K562 (cell line): ENCODE data around the gene CENPQ.

Source experiments
- CTCF ChIP-seq, 3 experiments: IDR thresholded peaks in 2 of 3; conservative IDR thresholded peaks in 1 of 3; 2 replicates each; pipeline ENCODE4 v1.5.1; 2011 to 2012; ENCODE audit warnings: low read length in 3 of 3, mild to moderate bottlenecking in 3 of 3, control low read depth in 2 of 3, improper control_type of control experiment in 1 of 3, inconsistent platforms in 1 of 3, low read depth in 1 of 3, mixed read lengths in 1 of 3, moderate library complexity in 1 of 3; ENCODE audit not compliant: insufficient read depth in 2 of 3
- EZH2 ChIP-seq: IDR thresholded peaks from 2 replicates; pipeline ENCODE4 v1.6.1; 2012; ENCODE audit warnings: low read depth, mild to moderate bottlenecking, inconsistent platforms, low read length, borderline replicate concordance
- HMGXB4 ChIP-seq: sonication (generic); formaldehyde crosslinking; IDR thresholded peaks from 2 replicates; pipeline ENCODE4 v1.8.1; 2023; ENCODE audit warnings: mild to moderate bottlenecking, missing genetic modification reagents
- MAX ChIP-seq: sonication (generic); formaldehyde crosslinking; IDR thresholded peaks from 2 replicates; pipeline ENCODE4 v1.9.0; 2022; ENCODE audit warnings: mild to moderate bottlenecking, missing genetic modification reagents
- MAZ ChIP-seq, 2 experiments: fragments of 450-650 bp in 1 of 2; sonication (generic) in 1 of 2; formaldehyde crosslinking; IDR thresholded peaks in 1 of 2; conservative IDR thresholded peaks in 1 of 2; 2 replicates each; pipeline versions ENCODE4 v1.4.0 to v1.5.0; 2020; ENCODE audit warnings: mild to moderate bottlenecking in 1 of 2, missing genetic modification reagents in 1 of 2
- NFRKB ChIP-seq: fragments of 450-650 bp; IDR thresholded peaks from 2 replicates; pipeline ENCODE4 v1.6.1; 2016; ENCODE audit warnings: low read depth
- RAD51 ChIP-seq: fragments of 450-650 bp; IDR thresholded peaks from 2 replicates; pipeline ENCODE4 v1.7.1; 2016; ENCODE audit warnings: low read depth, mild to moderate bottlenecking, borderline replicate concordance
- SNAPC5 ChIP-seq: fragments of 250-450 bp; sonication (Bioruptor Pico); IDR thresholded peaks from 2 replicates; pipeline ENCODE4 v1.8.0; 2021; ENCODE audit warnings: moderate library complexity, mild to moderate bottlenecking, inconsistent platforms
- SP1 ChIP-seq: sonication (generic); formaldehyde crosslinking; IDR thresholded peaks from 2 replicates; pipeline ENCODE4 v1.8.1; 2022; ENCODE audit warnings: mild to moderate bottlenecking, missing genetic modification reagents
- TBL1XR1 ChIP-seq, 2 experiments: IDR thresholded peaks; 2 replicates each; pipeline ENCODE4 v1.6.1; 2012; ENCODE audit warnings: improper control_type of control experiment in 2 of 2, low read length in 2 of 2, mild to moderate bottlenecking in 1 of 2
- XRCC5 ChIP-seq: fragments of 200-400 bp; formaldehyde crosslinking; IDR thresholded peaks from 2 replicates; pipeline ENCODE4 v1.6.1; 2017; ENCODE audit warnings: low read depth, mild to moderate bottlenecking, low read length
- ZBTB7A ChIP-seq: IDR thresholded peaks from 2 replicates; pipeline ENCODE4 v1.6.1; 2011; ENCODE audit warnings: low read depth, mild to moderate bottlenecking, low read length, moderate library complexity, borderline replicate concordance; ENCODE audit not compliant: control insufficient read depth
- ZNF3 ChIP-seq: fragments of 250-450 bp; sonication (Bioruptor Pico); IDR thresholded peaks from 2 replicates; pipeline ENCODE4 v1.5.0; 2021; ENCODE audit warnings: mild to moderate bottlenecking, moderate library complexity
- ZNF324 ChIP-seq: fragments of 250-450 bp; sonication (Bioruptor Pico); IDR thresholded peaks from 2 replicates; pipeline ENCODE4 v1.4.0; 2020; ENCODE audit warnings: mild to moderate bottlenecking

GRCh38 chr6:49519660-49520059, 56.5 kb downstream of the CENPQ start:
- TF ChIP-seq SP1 (CRISPR knock-in tag) (no peak), HMGXB4 (no peak), TBL1XR1 (IDR thresholded peaks at IDR 0.05; ENCODE audit: low read length in 2 of 2) (no peak), RAD51 (no peak), EZH2 (no peak), NFRKB (no peak), ZNF3 (CRISPR knock-in tag) (no peak), ZNF324 (CRISPR knock-in tag) (no peak), ZBTB7A (no peak), SNAPC5 (CRISPR knock-in tag) (no peak), MAZ (CRISPR knock-in tag; conservative IDR thresholded peaks at IDR 0.05 in 1 of 2, IDR thresholded peaks at IDR 0.05 in 1 of 2) (no peak), MAX (CRISPR knock-in tag) (no peak), CTCF (IDR thresholded peaks at IDR 0.05 in 2 of 3, conservative IDR thresholded peaks at IDR 0.05 in 1 of 3; ENCODE audit: insufficient read depth in 2 of 3, low read depth in 1 of 3, low read length in 3 of 3) (no peak), XRCC5 (no peak)
